Activated T-cell treated with anti-CD3 and anti-CD28 coated beads, Interleukin-2, amount 50 U/mL, for 4 hours (primary cell): ENCODE measurements around the gene FMN2. TPM values are rescaled to one million over a fixed set of nuclear protein-coding genes. Genes with fewer than 3 reads are reported as not detected.

Experiments
- ATAC-seq, 2 donors: fragments of 200-7000 bp; cut with Tn5 transposase; one replicate each; pipeline ENCODE4 v1.10.0; 2021
- DNase-seq: peaks from one replicate; pipeline ENCODE4 v3.0.0-alpha.2; 2020
- H3K27me3 Mint-ChIP-seq: one replicate; pipeline ENCODE4 v1.8.0; 2021; ENCODE audit warnings: low read depth, mixed read lengths
- H3K36me3 Mint-ChIP-seq: one replicate; pipeline ENCODE4 v1.8.0; 2022; ENCODE audit warnings: mixed read lengths; ENCODE audit not compliant: insufficient read depth
- H3K4me1 Mint-ChIP-seq: one replicate; pipeline ENCODE4 v1.8.0; 2021; ENCODE audit warnings: low read depth, mixed read lengths
- H3K4me3 Mint-ChIP-seq: one replicate; pipeline ENCODE4 v1.8.0; 2021; ENCODE audit warnings: mild to moderate bottlenecking, moderate library complexity, mixed read lengths
- H3K9me3 Mint-ChIP-seq: one replicate; pipeline ENCODE4 v1.8.0; 2021; ENCODE audit warnings: mixed read lengths
- total RNA-seq, 3 donors: library from RNA; stranded (reverse); gene quantifications; one replicate each; pipeline ENCODE4 v1.2.1, GENCODE V29; 2021

Gene FMN2
- total RNA-seq, 3 donors from 2014 or later = not detected

GRCh38 chr1:240090014-240090413 is 1.7 kb upstream of the FMN2 start:
- no peaks in the 10 kb centered on the region for H3K9me3 Mint-ChIP-seq
- no peak for DNase-seq
- peaks cover 28% of the 10 kb centered on the region for H3K27me3 Mint-ChIP-seq
- H3K4me3 Mint-ChIP-seq = no peak overlapping the region
- peaks cover 3% of the 10 kb centered on the region for H3K4me1 Mint-ChIP-seq
- ATAC-seq = no peak
- H3K36me3 Mint-ChIP-seq = no peaks in the 10 kb centered on the region

GRCh38 chr1:240090957-240091600 is 604 bp upstream of the FMN2 start:
- Mint-ChIP-seq H3K36me3 (no peaks in the 10 kb centered on the region), H3K4me1 (peaks cover 3% of the 10 kb centered on the region), H3K4me3 (no peak overlapping the region), H3K9me3 (no peaks in the 10 kb centered on the region), H3K27me3 (peaks cover 31% of the 10 kb centered on the region)
- no peak for DNase-seq
- ATAC-seq = no peak

GRCh38 chr1:240092301-240093119 is 827 bp downstream of the FMN2 start:
- Mint-ChIP-seq H3K36me3 (no peaks in the 10 kb centered on the region), H3K4me3 (no peak overlapping the region), H3K4me1 (peaks cover 3% of the 10 kb centered on the region), H3K9me3 (no peaks in the 10 kb centered on the region), H3K27me3 (peaks cover 31% of the 10 kb centered on the region)
- DNase-seq (no peak), ATAC-seq (peak; percentile 18 to 27)

GRCh38 chr1:240093120-240093961 is 1.7 kb downstream of the FMN2 start:
- H3K4me1 Mint-ChIP-seq = peaks cover 3% of the 10 kb centered on the region
- peak; percentile 21 to 31 for ATAC-seq
- H3K9me3 Mint-ChIP-seq = no peaks in the 10 kb centered on the region
- no peak for DNase-seq
- no peak overlapping the region for H3K4me3 Mint-ChIP-seq
- H3K27me3 Mint-ChIP-seq = peaks cover 29% of the 10 kb centered on the region
- no peaks in the 10 kb centered on the region for H3K36me3 Mint-ChIP-seq

- Mint-ChIP-seq H3K27me3 (peaks cover 30% of the 10 kb centered on the region), H3K9me3 (no peaks in the 10 kb centered on the region), H3K4me3 (no peak overlapping the region), H3K36me3 (no peaks in the 10 kb centered on the region), H3K4me1 (peaks cover 3% of the 10 kb centered on the region)
- no peak for DNase-seq
- no peak for ATAC-seq
Measured at GRCh38 chr1:240094041-240094722, 2.5 kb downstream of the FMN2 start.

GRCh38 chr1:240096974-240097373 is 5.3 kb downstream of the FMN2 start:
- peaks cover 21% of the 10 kb centered on the region for H3K27me3 Mint-ChIP-seq
- no peak overlapping the region for H3K4me3 Mint-ChIP-seq
- ATAC-seq = no peak
- no peaks in the 10 kb centered on the region for H3K4me1 Mint-ChIP-seq
- DNase-seq = no peak
- no peaks in the 10 kb centered on the region for H3K36me3 Mint-ChIP-seq
- no peaks in the 10 kb centered on the region for H3K9me3 Mint-ChIP-seq

GRCh38 chr1:240098534-240098933 is 6.9 kb downstream of the FMN2 start:
- DNase-seq (no peak), ATAC-seq (no peak)
- Mint-ChIP-seq H3K27me3 (peaks cover 22% of the 10 kb centered on the region), H3K9me3 (no peaks in the 10 kb centered on the region), H3K36me3 (no peaks in the 10 kb centered on the region), H3K4me1 (no peaks in the 10 kb centered on the region), H3K4me3 (no peak overlapping the region)

- Mint-ChIP-seq H3K4me3 (no peak overlapping the region), H3K4me1 (no peaks in the 10 kb centered on the region), H3K36me3 (no peaks in the 10 kb centered on the region), H3K27me3 (peaks cover 18% of the 10 kb centered on the region), H3K9me3 (no peaks in the 10 kb centered on the region)
- no peak for ATAC-seq
- no peak for DNase-seq
Measured at GRCh38 chr1:240099329-240099728, 7.6 kb downstream of the FMN2 start.

- Mint-ChIP-seq H3K36me3 (no peaks in the 10 kb centered on the region), H3K27me3 (peaks cover 17% of the 10 kb centered on the region), H3K9me3 (no peaks in the 10 kb centered on the region), H3K4me1 (no peaks in the 10 kb centered on the region), H3K4me3 (no peak overlapping the region)
- DNase-seq = no peak
- ATAC-seq = no peak
Measured at GRCh38 chr1:240099748-240100147, 8.1 kb downstream of the FMN2 start.

GRCh38 chr1:240100371-240100934 is 8.8 kb downstream of the FMN2 start:
- no peaks in the 10 kb centered on the region for H3K36me3 Mint-ChIP-seq
- no peak for DNase-seq
- H3K9me3 Mint-ChIP-seq = no peaks in the 10 kb centered on the region
- H3K4me1 Mint-ChIP-seq = no peaks in the 10 kb centered on the region
- ATAC-seq = no peak
- no peak overlapping the region for H3K4me3 Mint-ChIP-seq
- H3K27me3 Mint-ChIP-seq = peaks cover 13% of the 10 kb centered on the region

- no peaks in the 10 kb centered on the region for H3K36me3 Mint-ChIP-seq
- H3K4me1 Mint-ChIP-seq = no peaks in the 10 kb centered on the region
- peaks cover 12% of the 10 kb centered on the region for H3K27me3 Mint-ChIP-seq
- DNase-seq = no peak
- H3K9me3 Mint-ChIP-seq = no peaks in the 10 kb centered on the region
- ATAC-seq = no peak
- no peak overlapping the region for H3K4me3 Mint-ChIP-seq
Measured at GRCh38 chr1:240101306-240101705, 9.6 kb downstream of the FMN2 start.

- H3K27me3 Mint-ChIP-seq = peaks cover 12% of the 10 kb centered on the region
- H3K36me3 Mint-ChIP-seq = no peaks in the 10 kb centered on the region
- ATAC-seq = no peak
- no peak overlapping the region for H3K4me3 Mint-ChIP-seq
- no peaks in the 10 kb centered on the region for H3K4me1 Mint-ChIP-seq
- H3K9me3 Mint-ChIP-seq = no peaks in the 10 kb centered on the region
- no peak for DNase-seq
Measured at GRCh38 chr1:240101737-240102136, 10.1 kb downstream of the FMN2 start.

- Mint-ChIP-seq H3K4me1 (no peaks in the 10 kb centered on the region), H3K9me3 (no peaks in the 10 kb centered on the region), H3K36me3 (no peaks in the 10 kb centered on the region), H3K4me3 (no peak overlapping the region), H3K27me3 (peaks cover 6% of the 10 kb centered on the region)
- no peak for ATAC-seq
- DNase-seq = no peak
Measured at GRCh38 chr1:240104672-240105071, 13.0 kb downstream of the FMN2 start.
